OCI-LY3 (cell line): ENCODE data around the gene PLPP3.

Experiments used
- H2AFZ ChIP-seq: fragments of 200-600, 300-600 bp; shearing (Covaris generic); 2 replicates; pipeline ENCODE4 v1.6.0; 2014; ENCODE audit warnings: antibody characterized with exemption, low read depth, low read length
- H3K27ac ChIP-seq: fragments of 200-600, 300-600 bp; sonication (generic); 2 replicates; pipeline ENCODE4 v1.5.1; 2014; ENCODE audit warnings: mild to moderate bottlenecking, low read length, moderate library complexity, mixed read lengths
- H3K27me3 ChIP-seq: fragments of 200-600, 300-600 bp; sonication (generic); 2 replicates; pipeline ENCODE4 v1.6.1; 2014; ENCODE audit warnings: low read depth, low read length, mixed read lengths
- H3K36me3 ChIP-seq: fragments of 200-600, 300-600 bp; sonication (generic); replicated peaks from 2 replicates; pipeline ENCODE3; 2014; ENCODE audit warnings: low read depth, low read length, mixed read lengths
- H3K4me1 ChIP-seq: fragments of 300-600, 200-600 bp; sonication (generic); 2 replicates; pipeline ENCODE4 v1.6.1; 2014; ENCODE audit warnings: low read length, mixed read lengths
- H3K4me2 ChIP-seq: fragments of 200-600, 300-600 bp; sonication (generic); 2 replicates; pipeline ENCODE4 v1.6.1; 2014; ENCODE audit warnings: low read length, mixed read lengths
- H3K4me3 ChIP-seq: fragments of 300-600, 200-600 bp; sonication (generic); 2 replicates; pipeline ENCODE4 v1.5.1; 2014; ENCODE audit warnings: antibody characterized with exemption, mild to moderate bottlenecking, low read length, moderate library complexity
- H3K79me2 ChIP-seq: fragments of 300-600, 200-600 bp; shearing (Covaris generic); 2 replicates; pipeline ENCODE4 v1.6.1; 2014; ENCODE audit warnings: mild to moderate bottlenecking, low read length, mixed read lengths
- H3K9ac ChIP-seq: fragments of 300-600, 200-600 bp; shearing (Covaris generic); 2 replicates; pipeline ENCODE4 v1.6.0; 2014; ENCODE audit warnings: mild to moderate bottlenecking, low read length, moderate library complexity
- H3K9me3 ChIP-seq: fragments of 200-600, 300-600 bp; shearing (Covaris generic); 2 replicates; pipeline ENCODE4 v1.6.1; 2014; ENCODE audit warnings: low read length, mixed read lengths; ENCODE audit not compliant: insufficient read depth
- H4K20me1 ChIP-seq: fragments of 200-600, 300-600 bp; sonication (generic); 2 replicates; pipeline ENCODE4 v1.6.1; 2016; ENCODE audit warnings: low read length, mixed read lengths; ENCODE audit not compliant: insufficient read depth
- CTCF ChIP-seq: fragments of 200-600, 300-600 bp; sonication (generic); IDR thresholded peaks from 2 replicates; pipeline ENCODE4 v1.5.1; 2014; ENCODE audit warnings: antibody characterized with exemption, low read length, low read depth
- EZH2phosphoT487 ChIP-seq: fragments of 200-600 bp; shearing (Covaris generic); IDR thresholded peaks from 2 replicates; pipeline ENCODE4 v1.6.1; 2018; ENCODE audit warnings: antibody characterized with exemption, mixed run types, low read depth

PLPP3 gene

GRCh38 chr1:56510642-56511021 is 68.7 kb downstream of the PLPP3 start:
- Histone ChIP-seq H3K4me3 (no peak overlapping the region), H4K20me1 (no peaks in the 10 kb centered on the region), H3K9me3 (no peaks in the 10 kb centered on the region), H3K27ac (no peak overlapping the region), H3K9ac (no peak overlapping the region), H2AFZ (no peak overlapping the region), H3K27me3 (no peaks in the 10 kb centered on the region), H3K4me2 (no peak overlapping the region), H3K79me2 (no peaks in the 10 kb centered on the region), H3K4me1 (peaks cover 5% of the 10 kb centered on the region), H3K36me3 (no peaks in the 10 kb centered on the region)
- TF ChIP-seq EZH2phosphoT487 (no peak), CTCF (no peak)

DNA sequence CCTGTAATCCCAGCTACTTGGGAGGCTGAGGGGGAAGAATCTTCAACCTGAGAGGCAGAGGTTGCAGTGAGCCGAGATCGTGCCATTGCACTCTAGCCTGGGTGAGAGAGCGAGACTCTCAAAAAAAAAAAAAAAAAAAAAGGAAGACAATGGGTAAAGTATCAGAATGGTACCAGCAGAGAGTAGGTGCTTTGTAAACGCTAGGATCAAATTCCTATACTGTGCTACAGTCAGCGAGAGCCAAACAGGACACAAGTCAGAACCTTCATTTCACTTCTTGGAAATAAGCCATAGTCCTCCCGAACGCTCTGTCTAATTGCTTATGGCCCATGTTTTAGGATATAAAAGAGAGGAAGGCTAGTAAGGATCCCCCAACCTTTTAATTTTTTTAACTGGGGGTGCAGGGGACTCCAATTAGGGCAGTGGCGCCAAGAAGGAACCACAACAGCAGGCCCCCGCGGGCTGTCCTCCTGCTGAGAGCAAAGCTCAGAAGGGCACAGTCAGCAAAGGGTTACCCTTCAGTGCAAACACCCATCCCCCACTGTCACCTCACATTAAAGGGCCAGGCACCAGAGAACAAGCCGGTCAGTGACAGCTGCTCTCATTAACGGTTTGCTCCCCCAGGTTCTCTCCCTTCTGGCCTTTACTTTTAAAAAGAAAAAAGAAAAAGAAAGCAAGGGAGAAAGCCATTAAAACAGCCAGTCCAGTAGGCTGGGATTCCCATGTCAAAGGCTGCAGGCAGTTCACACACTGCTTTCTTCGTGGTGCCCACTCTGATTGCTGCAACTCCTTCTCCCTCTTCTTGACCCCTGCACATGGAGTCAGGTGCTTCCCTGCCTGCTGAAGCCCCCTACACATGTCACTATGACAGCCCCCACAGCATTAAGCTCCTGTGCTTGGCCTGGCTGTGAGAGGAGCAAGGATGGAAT is 69.4 kb downstream of the PLPP3 start:
- H3K27ac ChIP-seq, result no peak overlapping the region
- H2AFZ ChIP-seq, result no peak overlapping the region

GRCh38 chr1:56508523-56508983 is 70.8 kb downstream of the PLPP3 start:
- no peaks in the 10 kb centered on the region for H3K9me3 ChIP-seq
- H3K9ac ChIP-seq, result no peak overlapping the region
- no peak overlapping the region for H3K4me2 ChIP-seq
- TF ChIP-seq EZH2phosphoT487 (no peak), CTCF (no peak)
- no peak overlapping the region for H2AFZ ChIP-seq
- no peaks in the 10 kb centered on the region for H3K79me2 ChIP-seq
- no peaks in the 10 kb centered on the region for H3K36me3 ChIP-seq
- peaks cover 5% of the 10 kb centered on the region for H3K4me1 ChIP-seq
- H3K27me3 ChIP-seq, result no peaks in the 10 kb centered on the region
- H3K27ac ChIP-seq, result no peak overlapping the region
- no peaks in the 10 kb centered on the region for H4K20me1 ChIP-seq
- no peak overlapping the region for H3K4me3 ChIP-seq

More for the DNA sequence above, 69.4 kb downstream of the PLPP3 start:
- no peaks in the 10 kb centered on the region for H3K27me3 ChIP-seq
- H3K4me2 ChIP-seq, result no peak overlapping the region
- peaks cover 5% of the 10 kb centered on the region for H3K4me1 ChIP-seq
- H3K4me3 ChIP-seq, result no peak overlapping the region
- TF ChIP-seq EZH2phosphoT487, result no peak
- TF ChIP-seq CTCF, result no peak
- H3K9ac ChIP-seq, result no peak overlapping the region
- no peaks in the 10 kb centered on the region for H4K20me1 ChIP-seq
- no peaks in the 10 kb centered on the region for H3K79me2 ChIP-seq
- H3K9me3 ChIP-seq, result no peaks in the 10 kb centered on the region
- no peaks in the 10 kb centered on the region for H3K36me3 ChIP-seq

DNA sequence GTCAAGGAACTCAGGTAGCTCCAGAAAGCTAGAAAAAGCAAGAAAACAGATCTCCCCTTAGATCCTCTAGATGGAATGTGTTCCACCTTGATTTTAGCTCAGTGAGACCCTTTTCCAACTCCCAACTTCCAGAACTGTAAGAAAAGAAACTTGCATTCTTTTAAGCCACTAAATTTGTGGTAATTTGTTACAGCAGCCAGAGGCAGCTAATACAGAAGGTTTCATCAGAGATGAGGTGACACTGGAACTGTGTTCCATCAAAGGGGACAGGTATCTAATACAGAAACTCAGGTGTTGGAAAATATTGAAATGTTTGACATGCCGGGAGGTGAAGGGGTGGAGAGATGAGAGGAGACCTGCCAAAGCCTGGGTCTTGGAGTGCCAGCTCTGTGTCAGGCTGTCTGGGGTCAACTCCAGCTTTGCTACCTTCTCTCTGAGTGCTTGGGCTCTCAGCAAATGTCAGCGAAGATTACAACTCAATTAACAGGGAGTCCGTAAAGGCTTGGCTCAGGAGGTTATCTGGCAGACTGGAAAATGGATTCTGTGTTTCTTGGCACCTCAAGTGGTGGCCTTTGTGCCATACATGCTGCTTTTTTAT is 71.3 kb downstream of the PLPP3 start:
- peaks cover 5% of the 10 kb centered on the region for H3K4me1 ChIP-seq
- no peak overlapping the region for H3K9ac ChIP-seq
- H3K27ac ChIP-seq, result no peak overlapping the region
- H3K36me3 ChIP-seq, result no peaks in the 10 kb centered on the region
- no peaks in the 10 kb centered on the region for H3K9me3 ChIP-seq
- H3K27me3 ChIP-seq, result no peaks in the 10 kb centered on the region
- no peaks in the 10 kb centered on the region for H4K20me1 ChIP-seq
- TF ChIP-seq CTCF (no peak), EZH2phosphoT487 (no peak)
- no peak overlapping the region for H3K4me2 ChIP-seq
- H2AFZ ChIP-seq, result no peak overlapping the region
- H3K4me3 ChIP-seq, result no peak overlapping the region
- H3K79me2 ChIP-seq, result no peaks in the 10 kb centered on the region
